IMR-90 (cell line): ENCODE measurements around the gene SAMD9. TPM values are rescaled to one million over a fixed set of nuclear protein-coding genes. Genes with fewer than 3 reads are reported as not detected.

ENCODE experiments used
- ATAC-seq: fragments of 200-7000 bp; cut with Tn5 transposase; 2 replicates; pipeline ENCODE4 v1.9.1; 2020; ENCODE audit warnings: low read depth, mild to moderate bottlenecking, moderate library complexity
- Bru-seq: library from RNA; stranded (reverse); fragments of 400-500 nt; gene quantifications from one replicate; lab custom pipeline; 2021; lab: Mats Ljungman, UMichigan
- BruChase-seq, 2 experiments: library from RNA; stranded (reverse); fragments of 400-500 nt; gene quantifications; one replicate each; lab custom pipeline; 2021; lab: Mats Ljungman, UMichigan
- BruUV-seq: library from RNA; stranded (reverse); fragments of 400-500 nt; replicated peaks from 2 replicates; lab custom pipeline; 2021; lab: Mats Ljungman, UMichigan
- CTCF ChIA-PET: fragments of 300-600 bp; formaldehyde crosslinking; extraction: SDS; loops from one replicate; lab custom pipeline; 2021; ENCODE audit warnings: antibody characterized with exemption; lab: Yijun Ruan, JAX
- POLR2A ChIA-PET: fragments of 300-600 bp; sonication (Branson Sonifier 250); formaldehyde crosslinking; loops from one replicate; lab custom pipeline; 2022; ENCODE audit warnings: antibody characterized with exemption; ENCODE audit not compliant: unreplicated experiment; lab: Charles Lee
- DNase-seq: peaks from one replicate; pipeline ENCODE4 v3.0.0; 2013
- H2AFZ ChIP-seq: replicated peaks from 2 replicates; pipeline ENCODE3; 2013; ENCODE audit warnings: low read length, mild to moderate bottlenecking; ENCODE audit not compliant: poor library complexity
- H2AK5ac ChIP-seq: 2 replicates; pipeline ENCODE4 v1.6.1; 2013; ENCODE audit warnings: low read depth, low read length, inconsistent platforms
- H2AK9ac ChIP-seq: replicated peaks from 2 replicates; pipeline ENCODE3; 2013; ENCODE audit warnings: mild to moderate bottlenecking, low read depth, low read length, moderate library complexity; ENCODE audit not compliant: poor library complexity
- H2BK120ac ChIP-seq: 2 replicates; pipeline ENCODE4 v1.6.1; 2013; ENCODE audit warnings: low read depth, low read length, inconsistent platforms
- H2BK15ac ChIP-seq: 3 replicates; pipeline ENCODE4 v1.6.1; 2013; ENCODE audit warnings: low read depth, low read length, inconsistent platforms
- H2BK20ac ChIP-seq: 2 replicates; pipeline ENCODE4 v1.6.1; 2013; ENCODE audit warnings: low read depth, mild to moderate bottlenecking, inconsistent platforms, low read length, moderate library complexity
- H2BK5ac ChIP-seq: 2 replicates; pipeline ENCODE4 v1.6.1; 2013; ENCODE audit warnings: mild to moderate bottlenecking, low read depth, low read length, inconsistent platforms; ENCODE audit not compliant: poor library complexity, severe bottlenecking
- H3K14ac ChIP-seq: replicated peaks from 2 replicates; pipeline ENCODE4 v1.6.1; 2013; ENCODE audit warnings: low read depth, low read length, inconsistent platforms
- H3K18ac ChIP-seq: 2 replicates; pipeline ENCODE4 v1.6.1; 2013; ENCODE audit warnings: low read depth, low read length, control low read depth
- H3K23ac ChIP-seq: 2 replicates; pipeline ENCODE4 v1.6.1; 2013; ENCODE audit warnings: low read depth, low read length, inconsistent platforms
- H3K27ac ChIP-seq: 2 replicates; pipeline ENCODE4 v1.5.1; 2013; ENCODE audit warnings: mild to moderate bottlenecking, control low read depth, low read length; ENCODE audit not compliant: insufficient read depth
- H3K27me3 ChIP-seq: 2 replicates; pipeline ENCODE4 v1.6.1; 2013; ENCODE audit warnings: low read length; ENCODE audit not compliant: control insufficient read depth, insufficient read depth
- H3K36me3 ChIP-seq: 2 replicates; pipeline ENCODE4 v1.6.1; 2013; ENCODE audit warnings: low read length, mixed read lengths; ENCODE audit not compliant: control insufficient read depth, insufficient read depth
- H3K4ac ChIP-seq: 2 replicates; pipeline ENCODE4 v1.6.1; 2013; ENCODE audit warnings: low read depth, low read length, inconsistent platforms
- H3K4me1 ChIP-seq: 2 replicates; pipeline ENCODE4 v1.6.1; 2013; ENCODE audit warnings: low read length, mixed read lengths; ENCODE audit not compliant: control insufficient read depth, insufficient read depth
- H3K4me2 ChIP-seq: 2 replicates; pipeline ENCODE4 v1.6.1; 2013; ENCODE audit warnings: low read depth, mild to moderate bottlenecking, control low read depth, low read length, moderate library complexity
- H3K4me3 ChIP-seq: 2 replicates; pipeline ENCODE4 v1.5.1; 2013; ENCODE audit warnings: low read depth, mild to moderate bottlenecking, control low read depth, low read length, moderate library complexity; ENCODE audit not compliant: insufficient read depth
- H3K56ac ChIP-seq: 2 replicates; pipeline ENCODE4 v1.6.1; 2013; ENCODE audit warnings: low read length, inconsistent platforms; ENCODE audit not compliant: insufficient read depth; ENCODE audit errors: extremely low read depth
- H3K79me1 ChIP-seq, 2 experiments: 2 replicates each; pipeline ENCODE4 v1.6.1; 2013; ENCODE audit warnings: low read length in 2 of 2, inconsistent platforms in 1 of 2, low read depth in 1 of 2
- H3K9ac ChIP-seq: 2 replicates; pipeline ENCODE4 v1.6.1; 2013; ENCODE audit warnings: low read depth, low read length, control low read depth
- H3K9me1 ChIP-seq: 2 replicates; pipeline ENCODE4 v1.6.1; 2013; ENCODE audit warnings: low read length, inconsistent platforms; ENCODE audit not compliant: insufficient read depth
- H3K9me3 ChIP-seq: 2 replicates; pipeline ENCODE4 v1.6.1; 2013; ENCODE audit warnings: low read length; ENCODE audit not compliant: control insufficient read depth, insufficient read depth
- H4K20me1 ChIP-seq: 2 replicates; pipeline ENCODE4 v1.6.1; 2013; ENCODE audit warnings: low read length, inconsistent platforms; ENCODE audit not compliant: insufficient read depth
- H4K5ac ChIP-seq: 2 replicates; pipeline ENCODE4 v1.6.1; 2013; ENCODE audit warnings: mild to moderate bottlenecking, low read depth, low read length, control low read depth
- H4K8ac ChIP-seq, 2 experiments: 2 replicates each; pipeline ENCODE4 v1.6.1; 2013; ENCODE audit warnings: low read depth in 2 of 2, low read length in 2 of 2, control low read depth in 1 of 2, inconsistent platforms in 1 of 2
- H4K91ac ChIP-seq: 2 replicates; pipeline ENCODE4 v1.6.1; 2013; ENCODE audit warnings: low read depth, low read length, inconsistent platforms; ENCODE audit not compliant: insufficient read depth
- BHLHE40 ChIP-seq: fragments of 150-350 bp; IDR thresholded peaks from 2 replicates; pipeline ENCODE4 v1.6.1; 2016; ENCODE audit warnings: mild to moderate bottlenecking, low read depth, low read length
- CEBPB ChIP-seq: IDR thresholded peaks from 2 replicates; pipeline ENCODE4 v1.6.1; 2012; ENCODE audit warnings: low read depth, low read length, improper control_type of control experiment
- CHD1 ChIP-seq: IDR thresholded peaks from 2 replicates; pipeline ENCODE4 v1.6.1; 2012; ENCODE audit warnings: low read depth, low read length, improper control_type of control experiment
- CTCF ChIP-seq: conservative IDR thresholded peaks from 2 replicates; pipeline ENCODE4 v1.5.1; 2012; ENCODE audit warnings: mild to moderate bottlenecking, low read depth, low read length, improper control_type of control experiment
- ELK1 ChIP-seq: fragments of 150-350 bp; IDR thresholded peaks from 2 replicates; pipeline ENCODE4 v1.6.1; 2016; ENCODE audit warnings: low read depth, mild to moderate bottlenecking, low read length, moderate library complexity, borderline replicate concordance
- FOS ChIP-seq: fragments of 150-350 bp; IDR thresholded peaks from 2 replicates; pipeline ENCODE4 v1.6.1; 2016; ENCODE audit warnings: low read depth, low read length
- MAFK ChIP-seq: IDR thresholded peaks from 2 replicates; pipeline ENCODE4 v1.6.1; 2012; ENCODE audit warnings: low read depth, low read length, improper control_type of control experiment
- MAZ ChIP-seq: IDR thresholded peaks from 2 replicates; pipeline ENCODE4 v1.6.1; 2012; ENCODE audit warnings: low read depth, mild to moderate bottlenecking, low read length, improper control_type of control experiment, moderate library complexity, borderline replicate concordance
- MXI1 ChIP-seq: IDR thresholded peaks from 2 replicates; pipeline ENCODE4 v1.6.1; 2012; ENCODE audit warnings: low read depth, mild to moderate bottlenecking, low read length, moderate library complexity, borderline replicate concordance
- NFE2L2 ChIP-seq: fragments of 150-350 bp; IDR thresholded peaks from 2 replicates; pipeline ENCODE4 v1.6.1; 2016; ENCODE audit warnings: low read depth, mild to moderate bottlenecking, low read length
- POLR2A ChIP-seq: IDR thresholded peaks from 2 replicates; pipeline ENCODE4 v1.6.1; 2012; ENCODE audit warnings: mild to moderate bottlenecking, low read depth, low read length
- RFX5 ChIP-seq: IDR thresholded peaks from 2 replicates; pipeline ENCODE4 v1.8.0; 2012; ENCODE audit warnings: low read depth, mild to moderate bottlenecking, low read length, moderate library complexity
- SMC3 ChIP-seq: fragments of 150-350 bp; IDR thresholded peaks from 2 replicates; pipeline ENCODE4 v1.6.1; 2016; ENCODE audit warnings: low read depth, mild to moderate bottlenecking, antibody characterized with exemption, low read length, moderate library complexity
- WGBS, 2 experiments: methylation state at CpG; one replicate each; pipeline versions ENCODE4 v1.1.5 to v1.1.7; 2013; ENCODE audit warnings: missing lambda C conversion rate in 2 of 2; ENCODE audit not compliant: insufficient read length in 1 of 2; ENCODE audit errors: extremely low coverage in 2 of 2; 5-methylcytosine and 5-hydroxymethylcytosine counted together
- dilution Hi-C: fragments of 300-500 bp; cut with HindIII; formaldehyde crosslinking; loops from one replicate; pipeline ENCODE4 v1.14.3; 2018; ENCODE audit warnings: low sequenced_read_pairs; ENCODE audit not compliant: unreplicated experiment
- in situ Hi-C: fragments of 300-500 bp; cut with MboI; formaldehyde crosslinking; loops from 3 replicates; pipeline ENCODE4 v1.14.3; 2019; ENCODE audit warnings: low sequenced_read_pairs, inconsistent platforms, mixed read lengths
- intact Hi-C: fragments of 100-400 bp; cut with micrococcal nuclease; formaldehyde crosslinking; loops from 2 replicates; pipeline ENCODE4 v1.10.0; 2022
- long read RNA-seq: library from polyadenylated mRNA; unstranded; transcript quantifications from one replicate; pipeline ENCODE4 v2.0.0, GENCODE V29; 2021; ENCODE audit not compliant: unreplicated experiment
- polyA plus RNA-seq, 3 experiments: library from polyadenylated mRNA; depleted of rRNA; stranded (reverse); fragments of >200 nt; gene quantifications; 2 replicates each; pipeline ENCODE4 v1.2.3, GENCODE V29; 2012; ENCODE audit warnings: low replicate concordance in 1 of 3
- total RNA-seq: library from RNA; depleted of rRNA; stranded (reverse); fragments of >200 nt; gene quantifications from 2 replicates; pipeline ENCODE4 v1.2.3, GENCODE V29; 2012; rRNA removed

The SAMD9 gene
- 9.5 and 15.6 TPM in 2 replicates for total RNA-seq
- 1.6 and 1.9 TPM in 2 replicates for polyA plus RNA-seq (2012; rRNA removed)
- polyA plus RNA-seq (2012; cell fraction: cytosol; rRNA removed), result 0.09 and 0.15 TPM in 2 replicates
- polyA plus RNA-seq (2012; cell fraction: nucleus; rRNA removed; ENCODE audit: low replicate concordance), result 0.07 and 0.66 TPM in 2 replicates
- Bru-seq, nascent RNA, result percentile 42 among the genes with signal in this experiment
- percentile 50 among the genes with signal in this experiment for BruChase-seq, experiment 1, labeled RNA remaining after a 6-hour chase
- BruChase-seq, experiment 2, labeled RNA remaining after a 2-hour chase, result percentile 57 among the genes with signal in this experiment
- long read RNA-seq, full-length matches to known transcripts, result 2 of 3 reads
- long read RNA-seq, partial matches to known transcripts, result 0 of 3 reads
- long read RNA-seq, other reads (novel, unspliced or antisense), result 1 of 3 reads

GRCh38 chr7:93117852-93118530 is at the start of gene SAMD9:
Gene SAMD9, minus strand, starts transcription at chr7:93117979. Its CDS starts 11,882 bp downstream, at chr7:93106097.
- no peaks in the 10 kb centered on the region for H4K20me1 ChIP-seq
- peak within 1 kb of the TSS; percentile 91 for H4K5ac ChIP-seq
- H3K23ac ChIP-seq, result no peak within 1 kb of the TSS; the same call in 1 of the 2 replicates
- H3K9me3 ChIP-seq, result no peaks in the 10 kb centered on the region
- no peaks in the 10 kb centered on the region for H3K36me3 ChIP-seq
- peak within 1 kb of the TSS; percentile 60; the same call in 1 of the 2 replicates for H3K14ac ChIP-seq
- H2AK5ac ChIP-seq, result peak within 1 kb of the TSS; percentile 35; the same call in 1 of the 2 replicates
- no CpG with 5 or more reads among the region's 4 CpGs for WGBS, 2 experiments
- H4K8ac ChIP-seq, result peak within 1 kb of the TSS; percentile 82 to 84
- H3K9me1 ChIP-seq, result no peaks in the 10 kb centered on the region
- H3K4me1 ChIP-seq, result peaks cover 7% of the 10 kb centered on the region
- H3K4ac ChIP-seq, result peak within 1 kb of the TSS; percentile 45; the same call in 1 of the 2 replicates
- BruUV-seq, result no TSS peak
- H2AFZ ChIP-seq, result peak within 1 kb of the TSS; percentile 61
- ATAC-seq, result peak; percentile 92
- H3K27ac ChIP-seq, result peak within 1 kb of the TSS; percentile 22; the same call in 1 of the 2 replicates
- peak within 1 kb of the TSS; percentile 42 for H2BK120ac ChIP-seq
- H3K4me2 ChIP-seq, result peak within 1 kb of the TSS; percentile 96
- peak within 1 kb of the TSS; percentile 76 for H2BK5ac ChIP-seq
- ChIA-PET CTCF (interaction anchor here (1.6 kb wide), 1 partner anchor 26 kb away, joined by 3 read pairs; no protein-coding TSS in a partner anchor), POLR2A (interaction anchor here (0.6 to 1.0 kb wide), 2 partner anchors 28 to 57 kb away, joined by 3 to 7 read pairs; no protein-coding TSS in a partner anchor)
- peak within 1 kb of the TSS; percentile 68 for H3K4me3 ChIP-seq
- dilution Hi-C loops, result no loop called here
- H3K9ac ChIP-seq, result peak within 1 kb of the TSS; percentile 50; the same call in 1 of the 2 replicates
- H2BK15ac ChIP-seq, result no peak within 1 kb of the TSS; the same call in 2 of the 3 replicates
- in situ Hi-C loops, result no loop called here
- H3K18ac ChIP-seq, result peak within 1 kb of the TSS; percentile 50; the same call in 1 of the 2 replicates
- H3K79me1 ChIP-seq, result peaks cover 5 to 9% of the 10 kb centered on the region in 2 experiments; a peak in 3 of 4 replicates
- H3K56ac ChIP-seq, result peak within 1 kb of the TSS; percentile 67; the same call in 1 of the 2 replicates
- peak; percentile 77 for DNase-seq
- intact Hi-C loops, result no loop called here
- no peak within 1 kb of the TSS for H2AK9ac ChIP-seq
- peak within 1 kb of the TSS; percentile 35; the same call in 1 of the 2 replicates for H2BK20ac ChIP-seq
- H4K91ac ChIP-seq, result peak within 1 kb of the TSS; percentile 59
- H3K27me3 ChIP-seq, result no peaks in the 10 kb centered on the region
- no peak for TF ChIP-seq SMC3
- TF ChIP-seq RFX5, result no peak
- TF ChIP-seq FOS, result no peak
- TF ChIP-seq CHD1, result no peak
- TF ChIP-seq MAZ, result no peak
- TF ChIP-seq MAFK, result no peak
- no peak for TF ChIP-seq MXI1
- TF ChIP-seq BHLHE40, result no peak
- TF ChIP-seq NFE2L2, result no peak
- TF ChIP-seq POLR2A, result no peak
- no peak for TF ChIP-seq ELK1
- TF ChIP-seq CEBPB, result no peak
- no peak for TF ChIP-seq CTCF
